Measurements from ENCODE around the gene PPP1R11. TPM values are rescaled to one million over a fixed set of nuclear protein-coding genes. Genes with fewer than 3 reads are reported as not detected.
A peak's percentile ranks its signal among the peaks of the same experiment; 100 is the strongest.
"Not testable (repeated sequence)": the region's sequence is repeated elsewhere in the genome, so short reads cannot be mapped to it uniquely, and the experiment has no call there.

PPP1R11 gene
- total RNA-seq: 10 to 100 TPM; 38.6 to 56.5 (median 46.8) TPM
- 10 to 100 TPM; 30.6 to 75.4 TPM for polyA plus RNA-seq
- long read RNA-seq, donor 1, transcript PPP1R11-205 (3 exons, 1,731 nt): major isoform, 41 of 49 reads
- long read RNA-seq, donor 1, partial matches to known transcripts: 0 of 49 reads
- long read RNA-seq, donor 1, other reads (novel, unspliced or antisense): 6 of 49 reads
- long read RNA-seq, donor 2, transcript PPP1R11-205 (3 exons, 1,731 nt): major isoform, 55 of 63 reads
- long read RNA-seq, donor 2, partial matches to known transcripts: 3 of 63 reads
- long read RNA-seq, donor 2, other reads (novel, unspliced or antisense): 4 of 63 reads
- long read RNA-seq, donor 3, transcript PPP1R11-205 (3 exons, 1,731 nt): major isoform, 70 of 75 reads
- long read RNA-seq, donor 3, partial matches to known transcripts: 1 of 75 reads
- long read RNA-seq, donor 3, other reads (novel, unspliced or antisense): 2 of 75 reads

- peak; percentile 95 to 99 for DNase-seq
- Histone ChIP-seq H3K27ac (peak within 1 kb of the TSS; percentile 63 to 96 (median 90)), H3K36me3 (peaks cover 0 to 46% (median 13%) of the 10 kb centered on the region in 9 donors), H3K27me3 (peaks cover 0 to 16% (median 9%) of the 10 kb centered on the region in 7 donors), H3K9me3 (no peaks in the 10 kb centered on the region), H3K4me3 (peak within 1 kb of the TSS; percentile 42 to 91 (median 74)), H3K4me1 (peaks cover 3 to 53% (median 46%) of the 10 kb centered on the region in 9 donors)
- no peak for TF ChIP-seq CTCF (IDR thresholded peaks at IDR 0.05)
- intact Hi-C loops (cut with DNase I): loop anchor here in 6 of 10 donors (1.0 to 5.0 kb wide), 3 partner anchors 35 to 36 kb away; no protein-coding TSS in a partner anchor
- WGBS, 2 donors: 0 to 1% methylated on average over 46 of the region's 46 CpGs
- ATAC-seq: peak; percentile 98 to 99 (median 99)
These were observed at the start of gene PPP1R11 for GRCh38 chr6:30066577-30067459. PPP1R11 (plus strand) TSS chr6:30067198; CDS start chr6:30067411, 213 bp downstream.

- Histone ChIP-seq H3K36me3 (peaks cover 0 to 35% (median 0%) of the 10 kb centered on the region in 9 donors), H3K9me3 (no peaks in the 10 kb centered on the region), H3K4me3 (no peak overlapping the region), H3K27ac (no peak overlapping the region), H3K4me1 (no peaks in the 10 kb centered on the region), H3K27me3 (no peaks in the 10 kb centered on the region)
- DNase-seq (no peak), ATAC-seq (no peak)
- intact Hi-C loops (cut with DNase I): loop anchor here in 2 of 10 donors (10.0 kb wide), 2 partner anchors 115 to 315 kb away; partner anchors contain the start of gene TRIM40 (in 1 of the 2)
- 94% methylated on average over 2 of the region's 2 CpGs for WGBS, 2 donors
- TF ChIP-seq CTCF (IDR thresholded peaks at IDR 0.05): no peak
These were observed 47.2 kb upstream of the PPP1R11 start for GRCh38 chr6:30019819-30020218.

- Histone ChIP-seq H3K4me3 (no peak overlapping the region), H3K27ac (no peak overlapping the region), H3K4me1 (no peaks in the 10 kb centered on the region), H3K9me3 (no peaks in the 10 kb centered on the region), H3K27me3 (no peaks in the 10 kb centered on the region), H3K36me3 (peaks cover 0 to 35% (median 0%) of the 10 kb centered on the region in 9 donors)
- no peak for TF ChIP-seq CTCF (IDR thresholded peaks at IDR 0.05)
- intact Hi-C loops (cut with DNase I): no loop called here
- ATAC-seq (no peak), DNase-seq (no peak)
- WGBS, 2 donors: 79 to 91% methylated on average over 1 of the region's 1 CpG
These were observed 46.4 kb upstream of the PPP1R11 start for GRCh38 chr6:30020626-30021025.

- intact Hi-C loops (cut with DNase I): no loop called here
- WGBS, 2 donors: 93 to 96% methylated on average over 3 of the region's 3 CpGs
- DNase-seq: no peak
- Histone ChIP-seq H3K4me3 (no peak overlapping the region), H3K27ac (no peak overlapping the region), H3K4me1 (no peaks in the 10 kb centered on the region), H3K36me3 (peaks cover 0 to 35% (median 0%) of the 10 kb centered on the region in 9 donors), H3K27me3 (no peaks in the 10 kb centered on the region), H3K9me3 (no peaks in the 10 kb centered on the region)
- ATAC-seq: no peak
- no peak for TF ChIP-seq CTCF (IDR thresholded peaks at IDR 0.05)
These were observed 44.8 kb upstream of the PPP1R11 start for GRCh38 chr6:30022189-30022588.

GRCh38 chr6:30022712-30023111 lies 44.3 kb upstream of the PPP1R11 start:
- H3K4me1 ChIP-seq; H3K27me3 ChIP-seq; ATAC-seq; DNase-seq; H3K4me3 ChIP-seq; H3K9me3 ChIP-seq; H3K27ac ChIP-seq; intact Hi-C loops (cut with DNase I): not testable (repeated sequence)
- H3K36me3 ChIP-seq: peaks cover 0 to 35% (median 0%) of the 10 kb centered on the region in 9 donors
